RWPE2 (cell line): ENCODE data around the gene SLC5A1.
A peak's percentile ranks its signal among the peaks of the same experiment; 100 is the strongest.

ENCODE experiments used
- ATAC-seq: fragments of 200-7000 bp; cut with Tn5 transposase; 3 replicates; pipeline ENCODE4 v1.9.1; 2021; ENCODE audit warnings: low read depth
- DNase-seq: peaks from one replicate; pipeline ENCODE4 v3.0.0-alpha.2; 2020; ENCODE audit warnings: low spot score
- H3K27ac ChIP-seq: fragments of 450-650 bp; 2 replicates; pipeline ENCODE4 v1.5.1; 2017; ENCODE audit warnings: mild to moderate bottlenecking; ENCODE audit not compliant: poor library complexity, severe bottlenecking
- H3K27me3 ChIP-seq: fragments of 250-450 bp; sonication (Bioruptor Pico); 2 replicates; pipeline ENCODE4 v1.5.1; 2021; ENCODE audit warnings: mild to moderate bottlenecking, moderate library complexity; ENCODE audit not compliant: insufficient read depth, poor library complexity, severe bottlenecking
- H3K36me3 ChIP-seq: fragments of 250-450 bp; sonication (Bioruptor Pico); 2 replicates; pipeline ENCODE4 v1.5.1; 2020; ENCODE audit warnings: low read depth, mild to moderate bottlenecking, moderate library complexity
- H3K4me1 ChIP-seq: fragments of 250-450 bp; sonication (Bioruptor Pico); 2 replicates; pipeline ENCODE4 v1.5.1; 2021; ENCODE audit warnings: mild to moderate bottlenecking, moderate library complexity; ENCODE audit not compliant: insufficient read depth, poor library complexity, severe bottlenecking
- H3K4me3 ChIP-seq: fragments of 250-450 bp; sonication (Bioruptor Pico); 2 replicates; pipeline ENCODE4 v1.5.1; 2021; ENCODE audit warnings: mild to moderate bottlenecking, moderate library complexity; ENCODE audit not compliant: severe bottlenecking
- H3K9me3 ChIP-seq: fragments of 250-450 bp; sonication (Bioruptor Pico); 2 replicates; pipeline ENCODE4 v1.5.1; 2021; ENCODE audit warnings: mild to moderate bottlenecking, moderate library complexity; ENCODE audit not compliant: severe bottlenecking
- TF ChIP-seq, protein P1 (sequence below): fragments of 450-650 bp; IDR thresholded peaks from one replicate; pipeline ENCODE4 v1.5.1; 2017; ENCODE audit warnings: mild to moderate bottlenecking, moderate library complexity; ENCODE audit not compliant: poor library complexity, severe bottlenecking

SLC5A1 gene

DNA sequence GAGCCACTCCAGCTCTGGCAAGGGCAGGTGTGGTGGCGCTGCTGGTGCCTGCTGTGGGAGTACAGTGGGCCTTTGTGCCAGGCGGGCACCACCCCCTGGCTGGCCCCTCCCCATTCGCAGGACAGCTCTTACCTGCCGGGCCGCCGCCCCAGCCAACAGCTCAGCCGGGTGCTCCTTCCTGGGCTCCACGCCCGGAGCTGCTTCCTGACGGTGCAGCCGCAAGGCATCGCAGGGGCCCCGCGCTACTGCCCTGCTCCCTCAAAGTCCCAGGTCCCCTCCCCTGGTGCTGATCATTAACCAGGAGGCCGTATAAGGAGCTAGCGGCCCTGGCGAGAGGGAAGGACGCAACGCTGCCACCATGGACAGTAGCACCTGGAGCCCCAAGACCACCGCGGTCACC is at the start of gene SLC5A1:
SLC5A1 (plus strand) TSS at position 338 of the 400 bp plus-strand sequence; CDS start at position 359, 21 bp downstream.
- ATAC-seq = peak; percentile 87
- H3K27me3 ChIP-seq = peaks cover 2% of the 10 kb centered on the region
- H3K36me3 ChIP-seq = no peaks in the 10 kb centered on the region
- no peaks in the 10 kb centered on the region for H3K4me1 ChIP-seq
- H3K4me3 ChIP-seq = no peak within 1 kb of the TSS
- TF ChIP-seq, protein P1, sequence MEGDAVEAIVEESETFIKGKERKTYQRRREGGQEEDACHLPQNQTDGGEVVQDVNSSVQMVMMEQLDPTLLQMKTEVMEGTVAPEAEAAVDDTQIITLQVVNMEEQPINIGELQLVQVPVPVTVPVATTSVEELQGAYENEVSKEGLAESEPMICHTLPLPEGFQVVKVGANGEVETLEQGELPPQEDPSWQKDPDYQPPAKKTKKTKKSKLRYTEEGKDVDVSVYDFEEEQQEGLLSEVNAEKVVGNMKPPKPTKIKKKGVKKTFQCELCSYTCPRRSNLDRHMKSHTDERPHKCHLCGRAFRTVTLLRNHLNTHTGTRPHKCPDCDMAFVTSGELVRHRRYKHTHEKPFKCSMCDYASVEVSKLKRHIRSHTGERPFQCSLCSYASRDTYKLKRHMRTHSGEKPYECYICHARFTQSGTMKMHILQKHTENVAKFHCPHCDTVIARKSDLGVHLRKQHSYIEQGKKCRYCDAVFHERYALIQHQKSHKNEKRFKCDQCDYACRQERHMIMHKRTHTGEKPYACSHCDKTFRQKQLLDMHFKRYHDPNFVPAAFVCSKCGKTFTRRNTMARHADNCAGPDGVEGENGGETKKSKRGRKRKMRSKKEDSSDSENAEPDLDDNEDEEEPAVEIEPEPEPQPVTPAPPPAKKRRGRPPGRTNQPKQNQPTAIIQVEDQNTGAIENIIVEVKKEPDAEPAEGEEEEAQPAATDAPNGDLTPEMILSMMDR = no peak
- DNase-seq = peak; percentile 72
- H3K9me3 ChIP-seq = no peaks in the 10 kb centered on the region
- H3K27ac ChIP-seq = no peak within 1 kb of the TSS

DNA sequence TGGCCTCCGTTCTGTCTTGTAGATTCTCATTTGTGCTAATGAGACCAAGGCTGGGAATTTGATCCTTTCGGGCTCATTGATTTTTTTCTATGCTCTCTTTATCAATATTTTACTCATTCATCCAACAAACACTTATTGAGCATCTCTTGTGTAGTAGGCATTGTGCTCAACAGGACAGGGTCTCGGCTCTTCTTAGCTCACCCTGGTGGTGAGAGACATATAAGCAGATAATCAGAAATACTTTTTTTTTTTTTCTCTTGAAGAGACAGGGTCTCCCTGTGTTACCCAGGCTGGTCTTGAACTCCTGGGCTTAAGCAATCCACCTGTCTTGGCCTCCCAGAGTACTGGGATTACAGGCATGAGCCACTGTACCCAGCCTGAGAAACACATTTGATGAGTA is 48.0 kb upstream of the SLC5A1 start:
- H3K27me3 ChIP-seq = no peaks in the 10 kb centered on the region
- no peak for DNase-seq

DNA sequence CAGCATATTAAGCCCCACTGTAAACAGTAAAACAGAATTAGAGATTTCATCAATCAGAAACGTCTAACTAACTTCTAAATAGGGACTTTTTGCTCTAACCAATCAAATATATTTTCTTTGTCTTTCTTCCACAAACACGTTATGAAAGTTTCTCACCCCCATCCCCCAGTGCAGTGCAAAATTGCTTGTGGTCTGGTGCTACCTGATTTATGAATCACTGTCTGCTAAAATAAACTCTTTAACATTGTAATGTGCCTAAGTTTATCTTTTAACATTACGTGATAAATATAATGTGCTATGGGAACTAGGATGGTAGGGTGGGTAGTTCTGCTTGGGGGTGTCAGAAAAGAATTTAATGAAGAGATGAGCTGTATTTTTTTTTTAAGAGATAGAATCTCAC is 47.3 kb upstream of the SLC5A1 start:
- ATAC-seq = no peak
- no peak for DNase-seq
- H3K4me3 ChIP-seq = no peak overlapping the region

More for the DNA sequence above, 48.0 kb upstream of the SLC5A1 start:
- ATAC-seq = no peak
- TF ChIP-seq, protein P1 = no peak
- Histone ChIP-seq H3K9me3 (no peaks in the 10 kb centered on the region), H3K4me3 (no peak overlapping the region), H3K27ac (no peak overlapping the region), H3K36me3 (no peaks in the 10 kb centered on the region), H3K4me1 (no peaks in the 10 kb centered on the region)

DNA sequence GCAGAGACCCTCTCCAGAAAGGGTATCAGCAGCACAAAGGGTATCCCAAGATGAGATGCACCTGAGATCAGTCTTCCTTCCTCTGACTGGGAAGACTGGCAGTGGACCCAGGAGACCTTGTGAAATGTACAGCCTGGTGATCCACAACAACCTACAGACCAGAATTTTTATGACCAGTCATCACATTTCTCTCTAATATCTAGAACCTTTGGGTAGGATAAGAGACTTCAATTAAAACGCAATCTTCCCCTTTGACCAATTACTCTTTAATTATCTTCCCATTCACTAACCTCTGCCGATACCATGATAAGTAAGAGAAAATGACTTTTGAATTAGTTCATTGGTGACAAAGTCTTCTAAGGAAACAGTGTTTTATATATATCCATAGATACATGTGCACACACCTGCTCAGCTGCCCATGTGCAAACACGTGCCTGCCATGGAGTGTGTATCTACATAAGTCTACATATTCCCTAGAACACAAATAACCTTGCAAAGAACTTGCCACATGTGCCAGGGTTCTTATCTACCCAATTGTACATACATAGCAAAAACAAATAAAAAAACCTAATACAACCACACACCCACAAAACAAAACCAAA is 44.2 kb upstream of the SLC5A1 start:
- TF ChIP-seq, protein P1 = no peak
- DNase-seq (no peak), ATAC-seq (no peak)
- H3K4me1 ChIP-seq = no peaks in the 10 kb centered on the region
- no peaks in the 10 kb centered on the region for H3K9me3 ChIP-seq
- no peak overlapping the region for H3K27ac ChIP-seq
- H3K4me3 ChIP-seq = no peak overlapping the region
- no peaks in the 10 kb centered on the region for H3K36me3 ChIP-seq
- H3K27me3 ChIP-seq = no peaks in the 10 kb centered on the region

More for the DNA sequence above, 47.3 kb upstream of the SLC5A1 start:
- no peaks in the 10 kb centered on the region for H3K4me1 ChIP-seq
- no peaks in the 10 kb centered on the region for H3K9me3 ChIP-seq
- no peak overlapping the region for H3K27ac ChIP-seq
- H3K27me3 ChIP-seq = no peaks in the 10 kb centered on the region
- TF ChIP-seq, protein P1 = no peak
- no peaks in the 10 kb centered on the region for H3K36me3 ChIP-seq

DNA sequence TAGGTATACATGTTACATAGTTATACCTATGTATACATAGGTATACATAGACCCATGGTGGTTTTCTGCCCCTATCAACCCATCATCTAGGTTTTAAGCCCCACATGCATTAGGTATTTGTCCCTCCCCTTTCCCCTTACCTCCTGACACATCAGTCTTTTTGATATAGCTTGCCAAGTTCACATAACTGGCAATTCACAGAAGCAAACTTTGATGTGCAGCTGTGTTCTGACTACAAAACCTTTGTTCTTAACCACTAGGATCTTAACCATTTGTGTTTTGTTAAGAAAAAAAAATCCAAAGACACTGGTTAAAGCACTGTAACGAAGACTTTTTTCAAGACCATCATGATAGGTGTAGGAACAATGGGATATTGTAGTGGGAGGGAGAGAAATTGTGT is 42.9 kb upstream of the SLC5A1 start:
- DNase-seq = no peak
- Histone ChIP-seq H3K4me1 (no peaks in the 10 kb centered on the region), H3K36me3 (no peaks in the 10 kb centered on the region), H3K4me3 (no peak overlapping the region), H3K27me3 (no peaks in the 10 kb centered on the region), H3K9me3 (no peaks in the 10 kb centered on the region), H3K27ac (no peak overlapping the region)
- TF ChIP-seq, protein P1 = no peak
- ATAC-seq = no peak
